HepG2 (cell line): ENCODE data around the gene PSMA3. TPM values are rescaled to one million over a fixed set of nuclear protein-coding genes. Genes with fewer than 3 reads are reported as not detected.

Experiments
- AGO2 ChIP-seq: fragments of 200-400 bp; formaldehyde crosslinking; optimal IDR thresholded peaks from 2 replicates; pipeline ENCODE3; 2017; ENCODE audit warnings: mild to moderate bottlenecking, low read depth, low read length, moderate library complexity
- ATAD3A ChIP-seq: sonication (generic); formaldehyde crosslinking; IDR thresholded peaks from 2 replicates; pipeline ENCODE4 v1.4.0; 2020; ENCODE audit warnings: missing genetic modification reagents
- BORCS8-MEF2B ChIP-seq: sonication (generic); formaldehyde crosslinking; IDR thresholded peaks from 2 replicates; pipeline ENCODE4 v1.8.0; 2022; ENCODE audit warnings: mild to moderate bottlenecking, missing genetic modification reagents
- FIP1L1 ChIP-seq: fragments of 200-400 bp; formaldehyde crosslinking; IDR thresholded peaks from 2 replicates; pipeline ENCODE4 v1.6.1; 2018; ENCODE audit warnings: low read depth, mild to moderate bottlenecking, low read length, moderate library complexity, borderline replicate concordance; ENCODE audit not compliant: insufficient read depth
- FOSL1 ChIP-seq: sonication (generic); formaldehyde crosslinking; IDR thresholded peaks from 2 replicates; pipeline ENCODE4 v1.9.0; 2021; ENCODE audit warnings: missing genetic modification reagents, borderline replicate concordance
- HNF4G ChIP-seq, 2 experiments: sonication (generic) in 1 of 2; formaldehyde crosslinking in 1 of 2; IDR thresholded peaks; 2 replicates each; pipeline versions ENCODE4 v1.4.0 to v1.6.1; 2011 to 2020; ENCODE audit warnings: borderline replicate concordance in 2 of 2, low read depth in 2 of 2, mild to moderate bottlenecking in 2 of 2, low read length in 1 of 2, missing genetic modification reagents in 1 of 2, moderate library complexity in 1 of 2
- JARID2 ChIP-seq: sonication (generic); formaldehyde crosslinking; IDR thresholded peaks from 2 replicates; pipeline ENCODE4 v1.8.1; 2023; ENCODE audit warnings: missing genetic modification reagents, inconsistent platforms; ENCODE audit not compliant: insufficient replicate concordance
- KLF12 ChIP-seq: sonication (generic); formaldehyde crosslinking; IDR thresholded peaks from 2 replicates; pipeline ENCODE4 v1.4.0; 2020; ENCODE audit warnings: missing genetic modification reagents, borderline replicate concordance
- PRPF4 ChIP-seq: fragments of 200-400 bp; formaldehyde crosslinking; IDR thresholded peaks from 2 replicates; pipeline ENCODE4 v1.6.1; 2016; ENCODE audit warnings: low read length, low read depth; ENCODE audit not compliant: poor library complexity, severe bottlenecking
- REXO4 ChIP-seq: sonication (generic); formaldehyde crosslinking; IDR thresholded peaks from 2 replicates; pipeline ENCODE4 v1.8.0; 2022; ENCODE audit warnings: missing genetic modification reagents, mild to moderate bottlenecking, borderline replicate concordance
- SMC3 ChIP-seq: IDR thresholded peaks from 2 replicates; pipeline ENCODE4 v1.6.1; 2011; ENCODE audit warnings: low read length, improper control_type of control experiment
- ZFP82 ChIP-seq: sonication (generic); formaldehyde crosslinking; IDR thresholded peaks from 2 replicates; pipeline ENCODE4 v1.5.1; 2020; ENCODE audit warnings: mild to moderate bottlenecking, missing genetic modification reagents, borderline replicate concordance
- ZNF101 ChIP-seq: sonication (generic); formaldehyde crosslinking; IDR thresholded peaks from 2 replicates; pipeline ENCODE4 v1.4.0; 2020; ENCODE audit warnings: mild to moderate bottlenecking, low read depth, missing genetic modification reagents, borderline replicate concordance
- ZNF24 ChIP-seq: fragments of 450-650 bp; IDR thresholded peaks from 2 replicates; pipeline ENCODE4 v1.6.1; 2017; ENCODE audit warnings: antibody characterized with exemption, mild to moderate bottlenecking
- ZNF251 ChIP-seq: sonication (generic); formaldehyde crosslinking; IDR thresholded peaks from 2 replicates; pipeline ENCODE4 v1.9.0; 2021; ENCODE audit warnings: mild to moderate bottlenecking, missing genetic modification reagents
- ZNF274 ChIP-seq: sonication (generic); formaldehyde crosslinking; IDR thresholded peaks from 2 replicates; pipeline ENCODE4 v1.5.1; 2020; ENCODE audit warnings: mild to moderate bottlenecking, missing genetic modification reagents
- ZNF547 ChIP-seq: sonication (generic); formaldehyde crosslinking; IDR thresholded peaks from 2 replicates; pipeline ENCODE4 v1.5.1; 2020; ENCODE audit warnings: mild to moderate bottlenecking, missing genetic modification reagents
- ZNF598 ChIP-seq: sonication (generic); formaldehyde crosslinking; IDR thresholded peaks from 2 replicates; pipeline ENCODE4 v1.5.1; 2020; ENCODE audit warnings: mild to moderate bottlenecking, missing genetic modification reagents, borderline replicate concordance
- ZNF670 ChIP-seq: sonication (generic); formaldehyde crosslinking; IDR thresholded peaks from 2 replicates; pipeline ENCODE4 v1.8.0; 2022; ENCODE audit warnings: mild to moderate bottlenecking, missing genetic modification reagents, borderline replicate concordance
- ZNF713 ChIP-seq: sonication (generic); formaldehyde crosslinking; IDR thresholded peaks from 2 replicates; pipeline ENCODE4 v1.4.0; 2020; ENCODE audit warnings: mild to moderate bottlenecking, missing genetic modification reagents
- ZNF878 ChIP-seq: sonication (generic); formaldehyde crosslinking; IDR thresholded peaks from 2 replicates; pipeline ENCODE4 v1.8.1; 2023; ENCODE audit warnings: mild to moderate bottlenecking, missing genetic modification reagents, moderate library complexity
- ZSCAN12 ChIP-seq: sonication (generic); formaldehyde crosslinking; IDR thresholded peaks from 2 replicates; pipeline ENCODE4 v1.9.0; 2021; ENCODE audit warnings: mild to moderate bottlenecking, missing genetic modification reagents
- ZSCAN29 ChIP-seq: sonication (generic); formaldehyde crosslinking; conservative IDR thresholded peaks from 2 replicates; pipeline ENCODE4 v1.4.0; 2020; ENCODE audit warnings: mild to moderate bottlenecking, missing genetic modification reagents
- polyA plus RNA-seq, 8 experiments: library from polyadenylated mRNA; depleted of rRNA in 3 of 8; stranded (reverse) in 7 of 8; unstranded in 1 of 8; fragments of >200 nt; fragmentation: Illumina TruSeq in 4 of 8; extraction: Trizol in 4 of 8; gene quantifications; 2 replicates each; pipeline versions ENCODE4 v1.2.1 to v1.2.3, GENCODE V29; 2011 to 2016; ENCODE audit warnings: low read depth in 4 of 8, missing spikeins in 1 of 8, mixed read lengths in 1 of 8; ENCODE audit not compliant: insufficient read depth in 1 of 8
- total RNA-seq, 5 experiments: library from RNA; depleted of rRNA; stranded (reverse); fragments of >200 nt; fragmentation: Illumina TruSeq; extraction: Trizol; gene quantifications; 2 replicates each; pipeline ENCODE4 v1.2.3, GENCODE V29; 2016; ENCODE audit warnings: low read depth in 1 of 5
- TF ChIP-seq, protein P1 (sequence below): sonication (generic); formaldehyde crosslinking; IDR thresholded peaks from 2 replicates; pipeline ENCODE4 v1.9.0; 2022; ENCODE audit warnings: low read depth, missing genetic modification reagents
- TF ChIP-seq, protein P2 (sequence below): sonication (generic); formaldehyde crosslinking; IDR thresholded peaks from 2 replicates; pipeline ENCODE4 v1.8.1; 2023; ENCODE audit warnings: mild to moderate bottlenecking, missing genetic modification reagents, borderline replicate concordance
- TF ChIP-seq, protein P3 (sequence below): IDR thresholded peaks from 2 replicates; pipeline ENCODE4 v1.6.1; 2016; ENCODE audit warnings: missing biosample characterization, missing genetic modification reagents, low read depth

Gene PSMA3
- total and polyA plus RNA-seq, 2 of the 13 experiments (the other 11 are each of a cell fraction or from before 2014, with no cell fraction given): 232 to 275 TPM

DNA sequence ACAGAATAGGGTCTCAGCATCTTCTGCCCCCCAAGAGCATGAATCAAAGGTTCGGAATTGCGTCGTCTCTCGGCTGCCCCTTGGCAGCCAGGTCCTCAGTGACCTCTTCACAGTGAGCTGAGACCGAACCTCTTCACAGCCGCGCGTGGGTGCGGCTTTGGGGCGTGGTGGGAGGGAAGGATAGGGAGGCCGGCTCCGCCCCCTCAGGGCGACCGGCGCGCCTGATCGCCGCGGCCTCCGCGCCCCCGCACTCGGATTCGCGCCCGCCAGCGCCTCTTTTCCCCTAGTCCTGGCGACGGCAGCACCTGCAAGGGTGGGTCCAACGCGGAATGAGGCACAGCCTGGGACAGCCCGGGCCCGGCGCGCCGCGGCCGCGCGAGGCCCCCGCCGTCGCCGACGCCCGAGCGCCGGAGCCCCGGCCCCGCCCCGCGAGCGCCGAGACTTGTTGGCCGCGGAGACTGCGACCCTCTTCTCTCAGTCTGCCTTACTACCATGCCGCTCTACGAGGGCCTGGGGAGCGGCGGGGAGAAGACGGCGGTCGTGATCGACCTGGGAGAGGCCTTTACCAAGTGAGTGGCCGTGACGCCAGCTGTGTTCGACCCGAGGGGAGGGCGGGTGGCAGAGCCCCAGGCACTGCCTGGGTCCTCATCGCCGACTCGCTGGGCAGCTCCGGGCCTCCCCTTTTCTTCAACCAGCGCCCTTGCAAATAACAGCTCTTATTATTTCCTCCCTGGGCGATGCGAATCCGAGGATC, 44.7 kb upstream of the PSMA3 start, which contains the start of gene ACTR10 (continued):
- TF ChIP-seq ZNF670 (CRISPR knock-in tag) (peak; percentile 55), FOSL1 (CRISPR knock-in tag) (no peak), KLF12 (peak; percentile 74), ZFP82 (CRISPR knock-in tag) (peak; percentile 31; the same call in 1 of the 2 replicates), ZSCAN29 (CRISPR knock-in tag) (no peak), ZNF878 (CRISPR knock-in tag) (no peak), ZNF547 (CRISPR knock-in tag) (0 out of 2 replicates have a peak, but pooled peaks have one; percentile 34), BORCS8-MEF2B (no peak), ZNF251 (CRISPR knock-in tag) (no peak), JARID2 (CRISPR knock-in tag) (no peak), ZSCAN12 (no peak), FIP1L1 (no peak), ZNF101 (no peak), ATAD3A (CRISPR knock-in tag) (no peak), SMC3 (no peak), ZNF24 (no peak), ZNF713 (CRISPR knock-in tag) (no peak), HNF4G (IDR thresholded peaks at IDR 0.05; ENCODE audit: borderline replicate concordance, low read depth, low read length) (no peak), HNF4G (CRISPR knock-in tag; IDR thresholded peaks at IDR 0.05; ENCODE audit: borderline replicate concordance, low read depth) (no peak), ZNF598 (CRISPR knock-in tag) (0 out of 2 replicates have a peak, but pooled peaks have one; percentile 37), REXO4 (no peak), AGO2 (no peak), PRPF4 (no peak), ZNF274 (CRISPR knock-in tag) (no peak)
- TF ChIP-seq, protein P1, sequence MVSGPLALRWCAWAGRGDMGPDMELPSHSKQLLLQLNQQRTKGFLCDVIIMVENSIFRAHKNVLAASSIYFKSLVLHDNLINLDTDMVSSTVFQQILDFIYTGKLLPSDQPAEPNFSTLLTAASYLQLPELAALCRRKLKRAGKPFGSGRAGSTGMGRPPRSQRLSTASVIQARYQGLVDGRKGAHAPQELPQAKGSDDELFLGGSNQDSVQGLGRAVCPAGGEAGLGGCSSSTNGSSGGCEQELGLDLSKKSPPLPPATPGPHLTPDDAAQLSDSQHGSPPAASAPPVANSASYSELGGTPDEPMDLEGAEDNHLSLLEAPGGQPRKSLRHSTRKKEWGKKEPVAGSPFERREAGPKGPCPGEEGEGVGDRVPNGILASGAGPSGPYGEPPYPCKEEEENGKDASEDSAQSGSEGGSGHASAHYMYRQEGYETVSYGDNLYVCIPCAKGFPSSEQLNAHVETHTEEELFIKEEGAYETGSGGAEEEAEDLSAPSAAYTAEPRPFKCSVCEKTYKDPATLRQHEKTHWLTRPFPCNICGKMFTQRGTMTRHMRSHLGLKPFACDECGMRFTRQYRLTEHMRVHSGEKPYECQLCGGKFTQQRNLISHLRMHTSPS: no peak
- TF ChIP-seq, protein P2, sequence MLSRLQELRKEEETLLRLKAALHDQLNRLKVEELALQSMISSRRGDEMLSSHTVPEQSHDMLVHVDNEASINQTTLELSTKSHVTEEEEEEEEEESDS (CRISPR knock-in tag): no peak
- TF ChIP-seq, protein P3, sequence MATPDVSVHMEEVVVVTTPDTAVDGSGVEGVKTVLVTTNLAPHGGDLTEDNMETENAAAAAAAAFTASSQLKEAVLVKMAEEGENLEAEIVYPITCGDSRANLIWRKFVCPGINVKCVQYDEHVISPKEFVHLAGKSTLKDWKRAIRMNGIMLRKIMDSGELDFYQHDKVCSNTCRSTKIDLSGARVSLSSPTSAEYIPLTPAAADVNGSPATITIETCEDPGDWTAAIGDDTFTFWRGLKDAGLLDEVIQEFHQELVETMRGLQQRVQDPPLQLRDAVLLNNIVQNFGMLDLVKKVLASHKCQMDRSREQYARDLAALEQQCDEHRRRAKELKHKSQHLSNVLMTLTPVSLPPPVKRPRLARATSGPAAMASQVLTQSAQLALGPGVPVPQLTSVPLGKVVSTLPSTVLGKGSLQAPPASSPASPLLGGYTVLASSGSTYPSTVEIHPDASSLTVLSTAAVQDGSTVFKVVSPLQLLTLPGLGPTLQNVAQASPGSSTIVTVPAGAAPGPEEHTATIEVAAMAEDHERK (CRISPR knock-in tag): no peak; the same call in 1 of the 2 replicates
